H9 (cell line): ENCODE data around the gene NSFL1C. TPM values are rescaled to one million over a fixed set of nuclear protein-coding genes. Genes with fewer than 3 reads are reported as not detected.
A peak's percentile ranks its signal among the peaks of the same experiment; 100 is the strongest.

Experiments
- DNase-seq: peaks from one replicate; pipeline ENCODE4 v3.0.0-alpha.2; 2017
- H2AFZ ChIP-seq: one replicate; pipeline ENCODE4 v1.6.1; 2013; ENCODE audit warnings: mild to moderate bottlenecking, low read length, control low read depth, moderate library complexity
- H2AK5ac ChIP-seq: 2 replicates; pipeline ENCODE4 v1.6.1; 2013; ENCODE audit warnings: low read length, control low read depth, mixed read lengths; ENCODE audit not compliant: insufficient read length
- H2BK120ac ChIP-seq: one replicate; pipeline ENCODE4 v1.6.1; 2013; ENCODE audit warnings: low read depth, mild to moderate bottlenecking, low read length, control low read depth, inconsistent platforms; ENCODE audit not compliant: poor library complexity, severe bottlenecking
- H2BK12ac ChIP-seq: 2 replicates; pipeline ENCODE4 v1.6.1; 2013; ENCODE audit warnings: low read length, control low read depth, mixed read lengths, low read depth; ENCODE audit not compliant: insufficient read length
- H2BK15ac ChIP-seq: 2 replicates; pipeline ENCODE4 v1.6.1; 2013; ENCODE audit warnings: low read depth, low read length, control low read depth
- H2BK20ac ChIP-seq: one replicate; pipeline ENCODE4 v1.6.1; 2013; ENCODE audit warnings: low read depth, mild to moderate bottlenecking, low read length, control low read depth, inconsistent platforms; ENCODE audit not compliant: poor library complexity, severe bottlenecking
- H2BK5ac ChIP-seq: 2 replicates; pipeline ENCODE4 v1.6.1; 2013; ENCODE audit warnings: low read length, control low read depth, mixed read lengths; ENCODE audit not compliant: insufficient read length
- H3K14ac ChIP-seq: 2 replicates; pipeline ENCODE4 v1.6.1; 2013; ENCODE audit warnings: low read length, control low read depth; ENCODE audit not compliant: insufficient read depth
- H3K18ac ChIP-seq: 2 replicates; pipeline ENCODE4 v1.6.1; 2013; ENCODE audit warnings: low read depth, mild to moderate bottlenecking, mixed read lengths, low read length, control low read depth; ENCODE audit not compliant: insufficient read length
- H3K23ac ChIP-seq: 2 replicates; pipeline ENCODE4 v1.6.1; 2013; ENCODE audit warnings: low read length, control low read depth, mixed read lengths, low read depth; ENCODE audit not compliant: insufficient read length
- H3K23me2 ChIP-seq: 2 replicates; pipeline ENCODE4 v1.6.1; 2013; ENCODE audit warnings: low read depth, mild to moderate bottlenecking, mixed read lengths, low read length, control low read depth; ENCODE audit not compliant: insufficient read length, poor library complexity, severe bottlenecking
- H3K27ac ChIP-seq: 2 replicates; pipeline ENCODE4 v1.5.1; 2013; ENCODE audit warnings: low read length, control low read depth, mixed read lengths, low read depth; ENCODE audit not compliant: insufficient read length
- H3K27me3 ChIP-seq: 2 replicates; pipeline ENCODE4 v1.6.1; 2013; ENCODE audit warnings: low read length, control low read depth, inconsistent platforms; ENCODE audit not compliant: insufficient read depth
- H3K4ac ChIP-seq: 2 replicates; pipeline ENCODE4 v1.6.1; 2013; ENCODE audit warnings: low read depth, mild to moderate bottlenecking, control low read depth, inconsistent platforms, low read length, moderate library complexity
- H3K4me1 ChIP-seq: 2 replicates; pipeline ENCODE4 v1.6.1; 2013; ENCODE audit warnings: low read length, control low read depth, inconsistent platforms; ENCODE audit not compliant: insufficient read depth
- H3K4me2 ChIP-seq: 2 replicates; pipeline ENCODE4 v1.6.1; 2013; ENCODE audit warnings: low read length, control low read depth, mixed read lengths; ENCODE audit not compliant: insufficient read length, insufficient read depth
- H3K56ac ChIP-seq: 2 replicates; pipeline ENCODE4 v1.6.1; 2013; ENCODE audit warnings: low read depth, mild to moderate bottlenecking, mixed read lengths, low read length, control low read depth; ENCODE audit not compliant: insufficient read length
- H3K79me1 ChIP-seq: 2 replicates; pipeline ENCODE4 v1.6.1; 2013; ENCODE audit warnings: low read depth, mild to moderate bottlenecking, moderate library complexity, low read length, control low read depth, inconsistent platforms; ENCODE audit not compliant: insufficient read depth, poor library complexity, severe bottlenecking
- H3K79me2 ChIP-seq: 2 replicates; pipeline ENCODE4 v1.6.1; 2013; ENCODE audit warnings: low read length, control low read depth, inconsistent platforms; ENCODE audit not compliant: insufficient read depth
- H3K9ac ChIP-seq: 2 replicates; pipeline ENCODE4 v1.6.1; 2013; ENCODE audit warnings: low read length, control low read depth, mixed read lengths; ENCODE audit not compliant: insufficient read length; ENCODE audit errors: extremely low read depth
- H3K9me3 ChIP-seq: one replicate; pipeline ENCODE4 v1.6.1; 2013; ENCODE audit warnings: low read depth, low read length, inconsistent platforms; ENCODE audit not compliant: control insufficient read depth
- H3T11ph ChIP-seq: one replicate; pipeline ENCODE4 v1.6.1; 2013; ENCODE audit warnings: mild to moderate bottlenecking, low read length, control low read depth, inconsistent platforms
- H4K20me1 ChIP-seq: one replicate; pipeline ENCODE4 v1.6.1; 2013; ENCODE audit not compliant: control insufficient read depth, insufficient read length, insufficient read depth
- H4K5ac ChIP-seq: 2 replicates; pipeline ENCODE4 v1.6.1; 2013; ENCODE audit warnings: low read depth, mild to moderate bottlenecking, mixed read lengths, low read length, control low read depth; ENCODE audit not compliant: insufficient read length
- H4K8ac ChIP-seq: replicated peaks from 2 replicates; pipeline ENCODE4 v1.6.1; 2013; ENCODE audit warnings: low read length, control low read depth, mixed read lengths, low read depth; ENCODE audit not compliant: insufficient read length
- H4K91ac ChIP-seq: 2 replicates; pipeline ENCODE4 v1.6.1; 2013; ENCODE audit warnings: low read depth, mild to moderate bottlenecking, moderate library complexity, mixed read lengths, low read length, control low read depth; ENCODE audit not compliant: insufficient read length
- H3K27ac Mint-ChIP-seq, 3 experiments: 2 replicates in 2 of 3; 3 replicates in 1 of 3; pipeline ENCODE4 v1.8.0; 2020 to 2021; ENCODE audit warnings: mixed read lengths in 3 of 3, mild to moderate bottlenecking in 1 of 3, moderate library complexity in 1 of 3
- H3K27me3 Mint-ChIP-seq: 2 replicates; pipeline ENCODE4 v1.8.0; 2021; ENCODE audit warnings: low read depth, mild to moderate bottlenecking, moderate library complexity, mixed read lengths
- H3K36me3 Mint-ChIP-seq, 3 experiments: 2 replicates in 2 of 3; 3 replicates in 1 of 3; pipeline ENCODE4 v1.8.0; 2020 to 2021; ENCODE audit warnings: low read depth in 3 of 3, mixed read lengths in 3 of 3; ENCODE audit not compliant: insufficient read depth in 1 of 3
- H3K4me1 Mint-ChIP-seq, 2 experiments: 2 replicates each; pipeline ENCODE4 v1.8.0; 2020; ENCODE audit warnings: mixed read lengths in 2 of 2
- H3K4me3 Mint-ChIP-seq, 2 experiments: 2 replicates in 1 of 2; 3 replicates in 1 of 2; pipeline ENCODE4 v1.8.0; 2020 to 2021; ENCODE audit warnings: mild to moderate bottlenecking in 2 of 2, mixed read lengths in 2 of 2, moderate library complexity in 1 of 2
- H3K9me3 Mint-ChIP-seq, 2 experiments: 2 replicates in 1 of 2; 3 replicates in 1 of 2; pipeline ENCODE4 v1.8.0; 2020; ENCODE audit warnings: mild to moderate bottlenecking in 2 of 2, mixed read lengths in 2 of 2, moderate library complexity in 1 of 2
- CTCF ChIP-seq: fragments of 200-600 bp; sonication (generic); conservative IDR thresholded peaks from 3 replicates; pipeline ENCODE4 v1.8.0; 2021; ENCODE audit warnings: antibody characterized with exemption, mild to moderate bottlenecking
- WGBS: extraction: QIAGEN DNeasy Blood & Tissue Kit; methylation state at CpG from one replicate; pipeline ENCODE4 v1.1.7; 2013; ENCODE audit warnings: missing lambda C conversion rate, low lambda C conversion rate, mixed read lengths; ENCODE audit not compliant: insufficient read length; ENCODE audit errors: extremely low coverage; 5-methylcytosine and 5-hydroxymethylcytosine counted together
- total RNA-seq: library from RNA; stranded (reverse); gene quantifications from 2 replicates; pipeline ENCODE4 v1.2.1, GENCODE V29; 2021

The NSFL1C gene
- total RNA-seq, 1 experiment from 2014 or later: 81.8 TPM

DNA sequence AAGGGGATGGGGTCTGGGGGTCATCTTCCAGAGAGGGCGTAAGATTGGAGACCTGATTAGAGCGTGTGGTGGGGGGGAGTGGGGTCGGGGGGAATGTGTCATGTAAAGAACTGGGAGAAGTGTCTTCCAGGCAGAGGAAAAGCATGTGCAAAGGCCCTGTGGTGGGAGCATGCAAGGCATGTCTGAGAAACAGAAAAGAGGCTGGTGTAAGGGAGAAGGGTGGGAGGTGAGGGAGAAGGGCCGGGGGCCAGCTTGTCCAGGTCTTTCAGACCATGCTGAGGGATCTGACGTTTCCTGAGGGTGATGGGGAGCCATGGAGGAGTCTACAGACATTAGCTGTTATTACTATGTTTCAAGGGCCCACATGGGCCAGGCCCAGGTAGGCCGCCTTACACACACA lies 43.4 kb downstream of the NSFL1C start:
- H3K4me1 Mint-ChIP-seq: peaks cover 33 to 42% of the 10 kb centered on the region in 2 experiments
- peaks cover 2 to 6% (median 4%) of the 10 kb centered on the region in 3 experiments; a peak in 3 of 7 replicates for H3K36me3 Mint-ChIP-seq
- H3K9me3 Mint-ChIP-seq: peaks cover 17 to 30% of the 10 kb centered on the region in 2 experiments

More for the DNA sequence above, 43.4 kb downstream of the NSFL1C start:
- no peak overlapping the region for H2BK12ac ChIP-seq
- peaks cover 7% of the 10 kb centered on the region for H3K4me1 ChIP-seq
- no peak for DNase-seq
- H3K4me3 Mint-ChIP-seq: peak overlapping the region in 1 of 2 experiments; percentile 25; a peak in 1 of 5 replicates
- H3K79me2 ChIP-seq: no peaks in the 10 kb centered on the region
- no peak overlapping the region for H4K91ac ChIP-seq
- no CpG with 5 or more reads among the region's 6 CpGs for WGBS
- no peaks in the 10 kb centered on the region for H3K23me2 ChIP-seq
- no peak overlapping the region for H2AFZ ChIP-seq
- no peak overlapping the region for H2BK15ac ChIP-seq
- no peak overlapping the region for H3K4ac ChIP-seq
- H4K8ac ChIP-seq: no peak overlapping the region
- no peak overlapping the region for H4K5ac ChIP-seq
- no peaks in the 10 kb centered on the region for H3K27me3 ChIP-seq
- H2AK5ac ChIP-seq: no peak overlapping the region
- H3K14ac ChIP-seq: no peak overlapping the region
- H2BK20ac ChIP-seq: no peak overlapping the region
- H3K56ac ChIP-seq: no peak overlapping the region
- no peak overlapping the region for H3K27ac ChIP-seq
- H2BK5ac ChIP-seq: no peak overlapping the region
- no peaks in the 10 kb centered on the region for H4K20me1 ChIP-seq
- H3K4me2 ChIP-seq: no peak overlapping the region
- H3T11ph ChIP-seq: no peak overlapping the region
- no peaks in the 10 kb centered on the region for H3K79me1 ChIP-seq
- H3K9ac ChIP-seq: no peak overlapping the region
- H3K27me3 Mint-ChIP-seq: peaks cover 1% of the 10 kb centered on the region; the same call in 1 of the 2 replicates
- H3K9me3 ChIP-seq: no peaks in the 10 kb centered on the region
- TF ChIP-seq CTCF: no peak
- peak overlapping the region; percentile 24 for H3K18ac ChIP-seq
- no peak overlapping the region for H3K27ac Mint-ChIP-seq
- no peak overlapping the region for H2BK120ac ChIP-seq
- H3K23ac ChIP-seq: no peak overlapping the region
